Breast epithelium (tissue), 4 donors: ENCODE data around the gene PCBP3. TPM values are rescaled to one million over a fixed set of nuclear protein-coding genes. Genes with fewer than 3 reads are reported as not detected.

ENCODE experiments used
- DNase-seq, 2 donors: peaks; one replicate each; pipeline ENCODE4 v3.0.0-alpha.2; 2019; ENCODE audit warnings: low spot score in 2 of 2
- H3K27ac ChIP-seq, 2 donors: fragments of 200-600 bp; sonication (generic) in 1 of 2; one replicate each; pipeline ENCODE4 v1.5.1; 2016 to 2019; ENCODE audit warnings: mild to moderate bottlenecking in 1 of 2
- H3K27me3 ChIP-seq, 2 donors: fragments of 200-600 bp; sonication (generic) in 1 of 2; one replicate each; pipeline versions ENCODE4 v1.5.1 to v1.6.0; 2017 to 2019; ENCODE audit warnings: control low read depth in 1 of 2, mild to moderate bottlenecking in 1 of 2
- H3K36me3 ChIP-seq: fragments of 200-600 bp; one replicate; pipeline ENCODE4 v1.5.1; 2019
- H3K4me1 ChIP-seq, 2 donors: fragments of 200-600 bp; sonication (generic); one replicate each; pipeline ENCODE4 v1.5.1; 2016 to 2019; ENCODE audit warnings: control low read depth in 1 of 2
- H3K4me3 ChIP-seq, 3 donors: fragments of 200-600 bp; sonication (generic); 1 replicate in 2 of 3; 2 replicates in 1 of 3; pipeline ENCODE4 v1.5.1; 2016 to 2019; ENCODE audit warnings: mild to moderate bottlenecking in 3 of 3, moderate library complexity in 2 of 3
- H3K9me3 ChIP-seq, 2 donors: fragments of 200-600 bp; sonication (generic) in 1 of 2; one replicate each; pipeline ENCODE4 v1.5.1; 2016 to 2019; ENCODE audit warnings: control low read depth in 1 of 2
- POLR2A ChIP-seq: fragments of 450-650 bp; IDR thresholded peaks from one replicate; pipeline ENCODE4 v1.6.1; 2016; ENCODE audit warnings: antibody characterized with exemption, mild to moderate bottlenecking, moderate library complexity
- POLR2AphosphoS5 ChIP-seq, 3 donors: sonication (generic); formaldehyde crosslinking; IDR thresholded peaks; one replicate each; pipeline ENCODE4 v1.6.1; 2017; ENCODE audit warnings: antibody characterized with exemption in 3 of 3
- intact Hi-C: fragments of 100-400 bp; cut with DNase I; formaldehyde crosslinking; loops from one replicate; pipeline ENCODE4 v1.15.1; 2023; ENCODE audit warnings: low total_unique reads
- total RNA-seq, 3 donors: library from RNA; depleted of rRNA; stranded (reverse); fragments of >200 nt; gene quantifications; one replicate each; pipeline ENCODE4 v1.1.0, GENCODE V29; 2016
- TF ChIP-seq, protein P1 (sequence below), 3 donors: fragments of 450-650 bp; IDR thresholded peaks; one replicate each; pipeline ENCODE4 v1.5.1; 2016 to 2017; ENCODE audit warnings: antibody characterized with exemption in 3 of 3, mild to moderate bottlenecking in 3 of 3, moderate library complexity in 3 of 3

PCBP3 gene
- total RNA-seq, 3 donors from 2014 or later: 3.4 to 13.8 (median 4.6) TPM

DNA sequence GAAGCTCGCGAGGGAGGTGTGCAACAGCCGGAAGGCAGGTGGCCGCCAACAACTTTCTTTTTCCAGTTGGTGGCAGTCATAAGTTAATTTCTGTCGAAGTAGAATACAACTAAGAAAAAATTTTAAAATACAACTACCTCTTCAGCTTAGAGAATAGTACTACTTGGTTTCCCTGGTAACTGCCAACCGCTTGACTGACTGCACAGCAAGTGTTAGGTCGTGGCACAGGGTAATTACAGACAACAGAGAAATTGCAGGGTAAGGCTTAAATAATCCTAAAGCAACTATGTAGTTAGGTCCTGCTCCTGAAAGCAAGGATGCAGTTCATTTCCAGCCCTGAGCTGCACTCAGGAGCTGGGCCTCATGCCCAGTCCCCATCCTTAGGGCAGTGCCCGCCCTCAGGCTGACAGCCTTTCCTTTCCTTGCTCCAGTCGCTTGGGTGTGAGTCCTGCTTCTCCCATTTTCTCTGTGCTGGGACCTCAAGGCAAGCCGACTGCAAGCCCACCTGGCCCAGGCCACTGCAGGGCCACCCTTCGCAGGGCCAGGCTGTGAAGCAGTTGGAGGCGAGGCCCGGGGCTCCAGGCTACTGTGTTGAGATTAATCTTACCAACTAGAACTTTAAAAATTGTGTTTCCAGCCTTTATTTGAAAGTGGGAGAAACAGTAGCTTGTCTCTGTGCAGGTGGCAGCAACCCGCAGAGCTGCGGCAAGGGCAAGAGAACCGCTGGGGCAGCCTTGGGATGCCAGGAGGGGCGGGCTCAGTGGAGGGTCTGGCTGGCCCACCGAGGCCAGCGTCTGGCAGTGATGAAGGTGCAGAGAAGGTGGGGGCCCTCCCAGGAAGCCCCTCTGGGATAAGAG, 148.3 kb downstream of the PCBP3 start:
- Histone ChIP-seq H3K4me3 (no peak overlapping the region), H3K36me3 (no peaks in the 10 kb centered on the region), H3K4me1 (no peaks in the 10 kb centered on the region), H3K27ac (no peak overlapping the region), H3K27me3 (peaks cover 0 to 16% of the 10 kb centered on the region in 2 donors), H3K9me3 (no peaks in the 10 kb centered on the region)
- TF ChIP-seq, protein P1, sequence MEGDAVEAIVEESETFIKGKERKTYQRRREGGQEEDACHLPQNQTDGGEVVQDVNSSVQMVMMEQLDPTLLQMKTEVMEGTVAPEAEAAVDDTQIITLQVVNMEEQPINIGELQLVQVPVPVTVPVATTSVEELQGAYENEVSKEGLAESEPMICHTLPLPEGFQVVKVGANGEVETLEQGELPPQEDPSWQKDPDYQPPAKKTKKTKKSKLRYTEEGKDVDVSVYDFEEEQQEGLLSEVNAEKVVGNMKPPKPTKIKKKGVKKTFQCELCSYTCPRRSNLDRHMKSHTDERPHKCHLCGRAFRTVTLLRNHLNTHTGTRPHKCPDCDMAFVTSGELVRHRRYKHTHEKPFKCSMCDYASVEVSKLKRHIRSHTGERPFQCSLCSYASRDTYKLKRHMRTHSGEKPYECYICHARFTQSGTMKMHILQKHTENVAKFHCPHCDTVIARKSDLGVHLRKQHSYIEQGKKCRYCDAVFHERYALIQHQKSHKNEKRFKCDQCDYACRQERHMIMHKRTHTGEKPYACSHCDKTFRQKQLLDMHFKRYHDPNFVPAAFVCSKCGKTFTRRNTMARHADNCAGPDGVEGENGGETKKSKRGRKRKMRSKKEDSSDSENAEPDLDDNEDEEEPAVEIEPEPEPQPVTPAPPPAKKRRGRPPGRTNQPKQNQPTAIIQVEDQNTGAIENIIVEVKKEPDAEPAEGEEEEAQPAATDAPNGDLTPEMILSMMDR (IDR thresholded peaks at IDR 0.05): no peak
- no peak for TF ChIP-seq POLR2AphosphoS5 (IDR thresholded peaks at IDR 0.05)
- TF ChIP-seq POLR2A: no peak
- no peak for DNase-seq
- intact Hi-C loops: no loop called here

DNA sequence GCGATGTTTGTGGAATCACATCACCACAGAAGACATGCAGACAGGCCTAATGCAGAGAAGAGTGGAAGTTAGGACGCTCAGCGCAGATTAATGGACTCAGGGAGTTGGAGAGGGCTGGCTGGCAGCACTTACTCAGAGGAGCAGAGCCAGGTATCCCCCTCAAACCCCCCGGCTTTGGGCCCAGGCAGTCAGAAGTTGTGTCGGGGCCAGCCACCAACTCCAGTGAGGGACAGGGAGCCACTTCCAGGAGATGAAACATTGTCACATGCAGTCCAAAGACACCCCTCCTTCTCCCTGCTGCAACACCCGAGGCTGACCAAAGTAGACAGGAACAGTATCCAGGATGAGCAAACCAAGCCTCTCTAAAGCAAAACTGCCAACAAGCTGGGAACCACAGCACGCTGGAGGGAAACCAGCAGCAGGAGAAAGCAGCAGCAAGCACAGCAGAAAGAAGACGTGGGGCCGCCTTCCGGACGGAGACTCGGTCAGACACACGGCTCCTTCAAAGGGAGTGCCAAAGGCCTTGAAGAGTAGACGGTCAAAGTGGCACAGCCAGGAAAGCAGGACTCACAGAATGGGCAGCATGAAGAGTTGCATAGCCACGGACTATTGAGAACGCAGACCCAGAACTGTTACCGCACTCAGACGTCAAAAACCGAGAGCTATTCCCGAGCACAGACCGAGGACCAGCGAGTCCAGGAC, 149.3 kb downstream of the PCBP3 start:
- H3K9me3 ChIP-seq: no peaks in the 10 kb centered on the region
- no peak overlapping the region for H3K4me3 ChIP-seq
- no peak for DNase-seq
- no peak overlapping the region for H3K27ac ChIP-seq
- peaks cover 0 to 21% of the 10 kb centered on the region in 2 donors for H3K27me3 ChIP-seq
- TF ChIP-seq, protein P1 (IDR thresholded peaks at IDR 0.05): no peak
- TF ChIP-seq POLR2A (no peak), POLR2AphosphoS5 (IDR thresholded peaks at IDR 0.05) (no peak)
- intact Hi-C loops: no loop called here
- H3K4me1 ChIP-seq: no peaks in the 10 kb centered on the region
- H3K36me3 ChIP-seq: no peaks in the 10 kb centered on the region

DNA sequence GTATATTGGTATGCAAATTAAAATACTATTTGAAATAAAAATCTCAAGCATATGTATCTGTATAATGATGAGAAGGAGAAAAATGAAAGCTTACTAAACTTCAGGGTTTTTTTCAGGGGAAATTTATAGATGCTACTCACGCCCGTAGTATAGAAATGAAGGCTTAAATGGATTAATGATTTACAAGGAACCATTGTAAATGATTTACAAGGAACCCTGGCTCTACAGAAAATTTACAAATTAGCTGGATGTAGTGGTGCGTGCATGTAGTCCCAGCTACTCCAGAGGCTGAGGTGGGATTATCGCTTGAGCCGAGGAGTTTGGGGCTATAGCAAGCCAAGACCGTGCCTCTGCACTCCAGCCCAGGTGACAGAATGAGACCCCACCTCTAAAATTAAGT, 150.5 kb downstream of the PCBP3 start:
- H3K4me1 ChIP-seq: no peaks in the 10 kb centered on the region
- TF ChIP-seq, protein P1 (IDR thresholded peaks at IDR 0.05): no peak
- TF ChIP-seq POLR2A: no peak
- no peak for TF ChIP-seq POLR2AphosphoS5 (IDR thresholded peaks at IDR 0.05)
- DNase-seq: no peak
- intact Hi-C loops: no loop called here
- no peaks in the 10 kb centered on the region for H3K9me3 ChIP-seq
- no peak overlapping the region for H3K4me3 ChIP-seq
- H3K27ac ChIP-seq: no peak overlapping the region
- no peaks in the 10 kb centered on the region for H3K36me3 ChIP-seq
- peaks cover 0 to 13% of the 10 kb centered on the region in 2 donors for H3K27me3 ChIP-seq

DNA sequence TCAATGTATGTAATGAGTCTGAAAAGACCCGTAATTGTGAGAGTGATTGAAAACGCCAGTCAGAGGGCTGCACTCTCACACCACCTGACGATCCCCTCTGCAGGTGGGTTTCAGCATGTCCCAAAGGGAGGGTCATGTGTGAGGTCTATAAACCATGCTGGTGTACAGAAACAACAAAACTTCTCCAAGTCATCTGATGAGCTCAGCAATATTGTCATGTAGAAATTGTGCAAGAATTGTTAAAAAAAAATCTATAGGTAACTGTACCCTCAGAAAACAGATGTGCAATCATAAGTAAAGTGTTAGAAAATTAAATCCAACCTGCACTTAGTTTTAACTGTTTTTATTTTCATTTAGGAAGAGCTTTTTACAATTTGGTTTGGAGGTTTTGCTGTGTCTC, 152.5 kb downstream of the PCBP3 start:
- Histone ChIP-seq H3K27me3 (peaks cover 0 to 13% of the 10 kb centered on the region in 2 donors), H3K4me1 (no peaks in the 10 kb centered on the region), H3K9me3 (no peaks in the 10 kb centered on the region), H3K27ac (no peak overlapping the region), H3K4me3 (no peak overlapping the region), H3K36me3 (no peaks in the 10 kb centered on the region)
- intact Hi-C loops: no loop called here
- no peak for TF ChIP-seq POLR2AphosphoS5 (IDR thresholded peaks at IDR 0.05)
- no peak for TF ChIP-seq POLR2A
- TF ChIP-seq, protein P1 (IDR thresholded peaks at IDR 0.05): no peak
- DNase-seq: no peak

DNA sequence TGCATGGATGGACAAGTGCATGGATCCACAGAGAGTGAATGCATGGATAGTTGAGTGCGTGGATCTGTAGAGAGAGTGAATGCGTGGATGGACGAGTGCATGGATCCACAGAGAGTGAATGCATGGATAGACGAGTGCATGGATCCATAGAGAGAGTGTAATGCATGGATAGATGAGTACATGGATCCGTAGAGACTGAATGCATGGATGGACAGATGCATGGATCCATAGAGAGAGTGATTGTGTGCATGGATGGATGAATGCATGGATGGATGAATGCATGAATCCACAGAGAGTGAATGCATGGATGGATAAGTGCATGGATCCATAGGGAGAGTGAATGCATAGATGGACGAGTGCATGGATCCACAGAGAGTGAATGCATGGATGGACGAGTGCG, 153.8 kb downstream of the PCBP3 start:
- intact Hi-C loops: no loop called here
- H3K36me3 ChIP-seq: no peaks in the 10 kb centered on the region
- TF ChIP-seq POLR2A (no peak), POLR2AphosphoS5 (IDR thresholded peaks at IDR 0.05) (no peak)
- TF ChIP-seq, protein P1 (IDR thresholded peaks at IDR 0.05): no peak

More for the DNA sequence above, 153.8 kb downstream of the PCBP3 start:
- H3K27me3 ChIP-seq: peaks cover 0 to 13% of the 10 kb centered on the region in 2 donors
- H3K9me3 ChIP-seq: no peaks in the 10 kb centered on the region
- DNase-seq: no peak
- no peak overlapping the region for H3K4me3 ChIP-seq
- H3K4me1 ChIP-seq: no peaks in the 10 kb centered on the region
- H3K27ac ChIP-seq: no peak overlapping the region
